Midbrain (tissue), 1 donor: ENCODE measurements around the gene GYPE.
"Not testable (repeated sequence)": the region's sequence is repeated elsewhere in the genome, so short reads cannot be mapped to it uniquely, and the experiment has no call there.

ENCODE experiments used
- DNase-seq: peaks from one replicate; lab custom pipeline; 2025; lab: John Stamatoyannopoulos, UW

Gene GYPE

GRCh38 chr4:143905440-143905839, at the start of gene GYPE:
GYPE (minus strand) TSS chr4:143905559; CDS start chr4:143905507, 52 bp downstream.
- not testable (repeated sequence) for DNase-seq

GRCh38 chr4:143951458-143951972, 46.2 kb upstream of the GYPE start:
- DNase-seq, result not testable (repeated sequence)

GRCh38 chr4:143950967-143951366, 45.6 kb upstream of the GYPE start:
- DNase-seq, result not testable (repeated sequence)

- not testable (repeated sequence) for DNase-seq
These were observed 44.8 kb upstream of the GYPE start for GRCh38 chr4:143950185-143950584.

- DNase-seq, result not testable (repeated sequence)
These were observed 42.1 kb upstream of the GYPE start for GRCh38 chr4:143947493-143947892.

- not testable (repeated sequence) for DNase-seq
These were observed 35.3 kb upstream of the GYPE start for GRCh38 chr4:143940708-143941107.

- no peak for DNase-seq
These were observed 34.2 kb upstream of the GYPE start for GRCh38 chr4:143939528-143939927.

- DNase-seq, result not testable (repeated sequence)
These were observed 33.5 kb upstream of the GYPE start for GRCh38 chr4:143938890-143939289.

- DNase-seq, result peak; percentile 5
These were observed 15.8 kb upstream of the GYPE start for GRCh38 chr4:143921181-143921580.

- DNase-seq, result not testable (repeated sequence)
These were observed 11.1 kb upstream of the GYPE start for GRCh38 chr4:143916485-143916884.

GRCh38 chr4:143912478-143912877, 7.1 kb upstream of the GYPE start:
- DNase-seq, result not testable (repeated sequence)

GRCh38 chr4:143911528-143912417, 6.4 kb upstream of the GYPE start:
- DNase-seq, result peak; percentile 5

- not testable (repeated sequence) for DNase-seq
These were observed 5.5 kb upstream of the GYPE start for GRCh38 chr4:143910906-143911305.

- not testable (repeated sequence) for DNase-seq
These were observed 2.5 kb upstream of the GYPE start for GRCh38 chr4:143907811-143908210.

- DNase-seq, result not testable (repeated sequence)
These were observed 928 bp downstream of the GYPE start for GRCh38 chr4:143904431-143904830.

GRCh38 chr4:143890323-143890722, 15.0 kb downstream of the GYPE start:
- DNase-seq, result not testable (repeated sequence)

- not testable (repeated sequence) for DNase-seq
These were observed 17.2 kb downstream of the GYPE start for GRCh38 chr4:143888189-143888588.

- not testable (repeated sequence) for DNase-seq
These were observed 20.4 kb downstream of the GYPE start for GRCh38 chr4:143884965-143885364.

- DNase-seq, result no peak
These were observed 21.8 kb downstream of the GYPE start for GRCh38 chr4:143883529-143883928.

- DNase-seq, result no peak
These were observed 22.5 kb downstream of the GYPE start for GRCh38 chr4:143882892-143883291.

- not testable (repeated sequence) for DNase-seq
These were observed 25.8 kb downstream of the GYPE start for GRCh38 chr4:143879561-143879960.

- not testable (repeated sequence) for DNase-seq
These were observed 30.0 kb downstream of the GYPE start for GRCh38 chr4:143875357-143875756.
